ENCODE data around the gene STK24.

The STK24 gene

DNA sequence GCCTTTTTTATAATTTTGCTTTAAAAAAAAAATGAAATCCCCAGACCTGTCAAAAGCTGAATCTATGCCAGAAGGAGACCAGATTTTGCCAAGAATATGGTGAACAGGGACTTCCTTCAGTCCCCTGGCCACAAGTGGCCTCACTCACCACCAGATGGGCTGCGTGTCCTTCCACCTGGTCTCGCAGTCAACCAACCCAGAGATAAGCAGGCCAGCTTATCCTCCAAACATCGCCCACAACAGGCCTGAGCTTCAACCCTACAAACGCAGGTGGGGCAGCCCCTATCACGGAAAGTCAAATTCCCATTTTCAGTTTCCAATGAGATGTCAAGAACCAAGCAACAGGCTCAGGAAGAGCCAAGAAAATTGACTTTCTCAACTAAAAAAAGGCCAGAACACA lies 30.5 kb downstream of the STK24 start:
- H3K9me3 ChIP-seq (ENCODE audit: severe bottlenecking), result no peaks in the 10 kb centered on the region
- no peak overlapping the region for H3K4me3 ChIP-seq (ENCODE audit: low read depth, low read length)
- peaks cover 21% of the 10 kb centered on the region for H3K36me3 ChIP-seq
- peak; percentile 77 for DNase-seq
- H3K27ac ChIP-seq, result no peak overlapping the region
- no peaks in the 10 kb centered on the region for H3K27me3 ChIP-seq (ENCODE audit: insufficient read depth, low read depth, severe bottlenecking)
- TF ChIP-seq, protein P1, sequence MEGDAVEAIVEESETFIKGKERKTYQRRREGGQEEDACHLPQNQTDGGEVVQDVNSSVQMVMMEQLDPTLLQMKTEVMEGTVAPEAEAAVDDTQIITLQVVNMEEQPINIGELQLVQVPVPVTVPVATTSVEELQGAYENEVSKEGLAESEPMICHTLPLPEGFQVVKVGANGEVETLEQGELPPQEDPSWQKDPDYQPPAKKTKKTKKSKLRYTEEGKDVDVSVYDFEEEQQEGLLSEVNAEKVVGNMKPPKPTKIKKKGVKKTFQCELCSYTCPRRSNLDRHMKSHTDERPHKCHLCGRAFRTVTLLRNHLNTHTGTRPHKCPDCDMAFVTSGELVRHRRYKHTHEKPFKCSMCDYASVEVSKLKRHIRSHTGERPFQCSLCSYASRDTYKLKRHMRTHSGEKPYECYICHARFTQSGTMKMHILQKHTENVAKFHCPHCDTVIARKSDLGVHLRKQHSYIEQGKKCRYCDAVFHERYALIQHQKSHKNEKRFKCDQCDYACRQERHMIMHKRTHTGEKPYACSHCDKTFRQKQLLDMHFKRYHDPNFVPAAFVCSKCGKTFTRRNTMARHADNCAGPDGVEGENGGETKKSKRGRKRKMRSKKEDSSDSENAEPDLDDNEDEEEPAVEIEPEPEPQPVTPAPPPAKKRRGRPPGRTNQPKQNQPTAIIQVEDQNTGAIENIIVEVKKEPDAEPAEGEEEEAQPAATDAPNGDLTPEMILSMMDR (IDR thresholded peaks at IDR 0.05; ENCODE audit: low read depth, low read length), result peak; percentile 54

DNA sequence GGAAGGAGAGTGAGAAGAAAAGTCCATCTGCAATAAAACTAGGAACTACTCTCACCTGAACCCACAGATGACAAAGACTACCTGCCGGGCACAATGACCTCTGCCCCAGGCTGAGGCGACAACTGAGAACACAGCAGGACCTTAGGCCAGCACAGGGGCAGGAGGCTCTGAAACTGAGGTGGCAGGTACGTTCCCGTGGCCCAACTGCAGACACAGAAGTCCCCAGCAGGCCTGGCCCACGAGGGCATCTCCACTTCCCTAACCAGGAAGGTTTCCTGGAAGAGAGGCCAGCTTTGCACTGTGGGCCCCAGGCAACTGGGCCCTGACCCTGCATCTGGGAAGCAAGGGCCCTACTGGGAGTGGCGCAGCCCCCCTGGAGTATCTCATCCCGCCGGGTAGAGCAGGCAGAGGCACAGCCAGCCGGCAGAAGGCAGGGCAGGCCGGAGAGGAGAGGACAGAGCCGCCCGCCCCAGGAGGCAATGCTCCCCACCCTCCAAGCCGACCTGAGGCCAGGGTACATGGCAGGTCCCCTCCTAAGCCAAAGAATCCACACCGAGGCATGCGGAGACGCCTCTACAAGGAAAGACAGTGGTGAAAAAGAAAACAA lies 32.7 kb downstream of the STK24 start:
- no peak for DNase-seq
- no peak overlapping the region for H3K4me3 ChIP-seq (ENCODE audit: low read depth, low read length)
- H3K36me3 ChIP-seq, result peaks cover 7% of the 10 kb centered on the region; the same call in 1 of the 2 replicates
- TF ChIP-seq, protein P1 (IDR thresholded peaks at IDR 0.05; ENCODE audit: low read depth, low read length), result no peak
- H3K9me3 ChIP-seq (ENCODE audit: severe bottlenecking), result no peaks in the 10 kb centered on the region
- no peaks in the 10 kb centered on the region for H3K27me3 ChIP-seq (ENCODE audit: insufficient read depth, low read depth, severe bottlenecking)
- no peak overlapping the region for H3K27ac ChIP-seq

DNA sequence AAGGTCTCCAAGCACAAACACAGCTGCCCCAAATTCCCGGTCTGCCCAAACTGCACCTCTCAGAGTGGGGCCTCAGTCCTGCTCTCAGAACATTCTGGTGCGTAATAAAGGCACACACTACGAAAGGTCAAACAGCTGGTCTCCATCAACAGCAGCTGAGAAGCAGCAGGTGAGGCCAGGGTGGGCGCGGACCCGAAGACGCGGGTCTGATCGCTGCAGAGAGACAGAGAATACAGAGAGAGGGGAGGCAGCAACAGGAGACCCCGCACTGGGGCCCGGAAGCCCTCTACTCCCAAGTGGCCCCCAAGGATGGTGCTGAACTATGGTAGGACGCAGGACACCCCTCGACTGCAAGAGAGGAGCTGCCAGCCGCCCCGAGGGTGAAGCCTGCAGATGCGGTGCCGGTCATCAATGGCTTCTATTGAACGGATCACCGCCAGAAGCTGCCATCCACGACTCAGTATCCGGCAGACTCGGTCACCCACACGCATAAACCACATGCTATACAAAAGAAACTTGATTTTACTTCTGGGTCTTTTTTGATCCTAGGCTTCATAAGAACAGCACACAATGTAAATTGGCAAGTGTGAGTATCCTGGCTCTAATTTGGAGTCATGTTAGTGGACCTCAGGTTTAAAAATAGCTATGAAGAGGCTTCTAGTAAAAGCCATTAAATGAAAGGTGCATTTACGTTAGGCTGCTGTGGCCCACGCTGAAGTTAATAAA lies 33.4 kb downstream of the STK24 start:
- H3K27me3 ChIP-seq (ENCODE audit: insufficient read depth, low read depth, severe bottlenecking), result no peaks in the 10 kb centered on the region
- TF ChIP-seq, protein P1 (IDR thresholded peaks at IDR 0.05; ENCODE audit: low read depth, low read length), result no peak
- no peaks in the 10 kb centered on the region for H3K9me3 ChIP-seq (ENCODE audit: severe bottlenecking)
- no peak for DNase-seq
- no peak overlapping the region for H3K27ac ChIP-seq
- H3K4me3 ChIP-seq (ENCODE audit: low read depth, low read length), result no peak overlapping the region
- peaks cover 7% of the 10 kb centered on the region; the same call in 1 of the 2 replicates for H3K36me3 ChIP-seq

DNA sequence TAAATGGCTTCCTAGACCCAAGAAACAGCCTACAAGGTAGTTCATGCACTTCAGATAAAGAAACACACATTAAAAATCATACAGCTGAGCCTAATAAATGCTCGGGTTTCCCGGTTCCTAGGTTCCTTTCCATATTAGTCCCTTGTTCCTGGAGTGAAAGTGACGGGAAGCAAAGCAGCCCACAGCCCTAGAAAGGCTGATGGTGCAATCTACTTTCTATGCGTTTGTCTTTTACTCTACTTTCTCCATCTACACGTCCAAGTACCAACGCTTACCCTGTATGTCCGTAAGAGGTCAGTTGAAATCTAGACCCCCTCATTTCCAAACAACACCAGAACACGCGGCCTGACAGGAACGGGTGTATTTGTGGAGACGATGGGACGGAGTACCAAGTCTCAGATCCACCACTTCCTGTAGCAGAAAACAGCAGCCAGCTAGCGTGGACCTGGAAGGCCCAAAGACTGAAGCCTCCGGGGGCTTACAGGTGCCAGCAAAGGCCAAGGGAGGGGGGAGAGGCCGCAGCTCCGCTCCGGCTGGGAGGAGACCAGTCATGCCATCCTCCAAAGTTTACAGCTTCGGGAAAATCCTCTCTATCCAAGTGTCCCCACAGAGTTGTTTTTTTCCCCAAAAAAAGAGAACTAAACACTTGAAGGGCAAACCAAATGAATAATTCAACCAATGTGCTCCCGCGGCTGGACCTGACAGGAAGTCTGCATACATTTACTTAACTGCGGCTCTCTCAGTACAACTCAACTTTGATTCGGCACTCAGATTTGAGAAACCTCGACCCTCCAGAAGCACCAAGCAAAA lies 34.1 kb downstream of the STK24 start:
- H3K27me3 ChIP-seq (ENCODE audit: insufficient read depth, low read depth, severe bottlenecking), result no peaks in the 10 kb centered on the region
- H3K27ac ChIP-seq, result no peak overlapping the region
- TF ChIP-seq, protein P1 (IDR thresholded peaks at IDR 0.05; ENCODE audit: low read depth, low read length), result no peak
- no peaks in the 10 kb centered on the region for H3K9me3 ChIP-seq (ENCODE audit: severe bottlenecking)
- H3K36me3 ChIP-seq, result peaks cover 7% of the 10 kb centered on the region; the same call in 1 of the 2 replicates
- no peak for DNase-seq
- H3K4me3 ChIP-seq (ENCODE audit: low read depth, low read length), result no peak overlapping the region

DNA sequence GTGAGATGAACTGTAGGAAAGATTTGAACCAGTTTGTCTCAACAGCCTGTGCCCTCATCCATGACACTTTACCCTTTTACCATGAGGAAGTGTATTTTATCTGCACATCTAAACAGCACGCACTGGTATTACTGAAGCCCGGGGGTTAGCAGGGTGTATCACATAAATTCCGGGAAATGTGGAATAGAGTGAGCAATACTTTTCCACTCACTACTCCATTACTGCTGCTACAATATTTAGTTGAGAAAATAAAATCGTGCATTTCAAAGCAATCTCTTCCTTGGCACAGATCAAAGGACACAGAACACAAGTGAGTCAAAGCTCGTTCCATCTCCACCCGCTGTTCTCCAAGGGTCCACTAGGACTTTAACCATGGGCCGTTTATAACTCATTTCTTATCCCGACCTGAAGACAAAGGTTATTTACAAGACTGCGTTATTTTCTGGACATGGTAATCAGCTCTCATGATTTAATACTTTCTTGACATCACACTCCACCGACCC lies 35.2 kb downstream of the STK24 start:
- Histone ChIP-seq H3K27ac (no peak overlapping the region), H3K9me3 (ENCODE audit: severe bottlenecking) (no peaks in the 10 kb centered on the region), H3K36me3 (peaks cover 8% of the 10 kb centered on the region; the same call in 1 of the 2 replicates), H3K4me3 (ENCODE audit: low read depth, low read length) (no peak overlapping the region), H3K27me3 (ENCODE audit: insufficient read depth, low read depth, severe bottlenecking) (no peaks in the 10 kb centered on the region)
- DNase-seq, result no peak
- TF ChIP-seq, protein P1 (IDR thresholded peaks at IDR 0.05; ENCODE audit: low read depth, low read length), result no peak; the same call in 1 of the 2 replicates
